ENCODE results near the gene COL18A1.

COL18A1 gene

GRCh38 chr21:45420061-45421041 is 15.4 kb downstream of the COL18A1 start:
- TF ChIP-seq MYC (IDR thresholded peaks at IDR 0.05; ENCODE audit: low read depth, low read length) (no peak), CTCF (IDR thresholded peaks at IDR 0.05; ENCODE audit: low read depth, low read length) (no peak), POLR2A (IDR thresholded peaks at IDR 0.05; ENCODE audit: extremely low read depth, insufficient read length) (no peak), MAX (IDR thresholded peaks at IDR 0.05; ENCODE audit: low read depth, low read length) (no peak)
- DNase-seq (ENCODE audit: low read depth) = no peak
- H3K4me3 ChIP-seq (ENCODE audit: low read depth, low read length) = no peak overlapping the region

GRCh38 chr21:45421071-45421845 is 16.3 kb downstream of the COL18A1 start:
- H3K4me3 ChIP-seq (ENCODE audit: low read depth, low read length) = no peak overlapping the region
- DNase-seq (ENCODE audit: low read depth) = no peak
- TF ChIP-seq POLR2A (IDR thresholded peaks at IDR 0.05; ENCODE audit: extremely low read depth, insufficient read length) (no peak), MAX (IDR thresholded peaks at IDR 0.05; ENCODE audit: low read depth, low read length) (no peak), MYC (IDR thresholded peaks at IDR 0.05; ENCODE audit: low read depth, low read length) (no peak), CTCF (IDR thresholded peaks at IDR 0.05; ENCODE audit: low read depth, low read length) (no peak)

GRCh38 chr21:45421846-45422775 is 17.1 kb downstream of the COL18A1 start:
- DNase-seq (ENCODE audit: low read depth) = no peak
- H3K4me3 ChIP-seq (ENCODE audit: low read depth, low read length) = no peak overlapping the region
- TF ChIP-seq MAX (IDR thresholded peaks at IDR 0.05; ENCODE audit: low read depth, low read length) (no peak), MYC (IDR thresholded peaks at IDR 0.05; ENCODE audit: low read depth, low read length) (no peak), POLR2A (IDR thresholded peaks at IDR 0.05; ENCODE audit: extremely low read depth, insufficient read length) (no peak), CTCF (IDR thresholded peaks at IDR 0.05; ENCODE audit: low read depth, low read length) (no peak)

- no peak for DNase-seq (ENCODE audit: low read depth)
- TF ChIP-seq MAX (IDR thresholded peaks at IDR 0.05; ENCODE audit: low read depth, low read length) = no peak
- no peak for TF ChIP-seq MYC (IDR thresholded peaks at IDR 0.05; ENCODE audit: low read depth, low read length)
- no peak for TF ChIP-seq POLR2A (IDR thresholded peaks at IDR 0.05; ENCODE audit: extremely low read depth, insufficient read length)
- no peak for TF ChIP-seq CTCF (IDR thresholded peaks at IDR 0.05; ENCODE audit: low read depth, low read length)
- H3K4me3 ChIP-seq (ENCODE audit: low read depth, low read length) = no peak overlapping the region
These were observed 18.4 kb downstream of the COL18A1 start for GRCh38 chr21:45423201-45423955.

All from NB4 (cell line).